WI38 (cell line): ENCODE measurements around the gene ASH1L.
"Not testable (repeated sequence)": the region's sequence is repeated elsewhere in the genome, so short reads cannot be mapped to it uniquely, and the experiment has no call there.

Source experiments
- H3K4me3 ChIP-seq: 2 replicates; pipeline ENCODE4 v1.5.1; 2011; ENCODE audit warnings: low read depth, mild to moderate bottlenecking, control low read depth, low read length
- TF ChIP-seq, protein P1 (sequence below): IDR thresholded peaks from 2 replicates; pipeline ENCODE4 v1.5.1; 2012; ENCODE audit warnings: low read depth, mild to moderate bottlenecking, control low read depth, low read length

ASH1L gene

DNA sequence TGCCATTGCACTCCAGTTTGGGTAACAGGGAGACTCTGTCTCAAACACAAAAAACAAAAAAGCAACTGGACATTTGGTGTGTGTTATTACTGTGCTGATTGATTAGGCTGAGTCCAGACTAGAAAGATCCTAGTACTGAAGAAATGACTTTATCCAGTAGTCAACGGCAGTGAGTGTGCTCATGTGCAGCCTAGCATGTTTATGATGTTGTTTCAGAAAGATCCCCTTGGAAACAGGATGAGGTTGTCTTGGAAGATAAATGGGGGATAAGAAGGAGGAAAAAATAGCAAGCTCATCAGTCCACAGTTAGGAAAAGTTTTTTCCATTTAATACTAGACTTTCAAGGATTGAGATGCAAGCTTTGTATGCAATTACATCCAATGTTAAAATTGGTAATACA lies 227.6 kb downstream of the ASH1L start:
- H3K4me3 ChIP-seq = no peak overlapping the region
- TF ChIP-seq, protein P1, sequence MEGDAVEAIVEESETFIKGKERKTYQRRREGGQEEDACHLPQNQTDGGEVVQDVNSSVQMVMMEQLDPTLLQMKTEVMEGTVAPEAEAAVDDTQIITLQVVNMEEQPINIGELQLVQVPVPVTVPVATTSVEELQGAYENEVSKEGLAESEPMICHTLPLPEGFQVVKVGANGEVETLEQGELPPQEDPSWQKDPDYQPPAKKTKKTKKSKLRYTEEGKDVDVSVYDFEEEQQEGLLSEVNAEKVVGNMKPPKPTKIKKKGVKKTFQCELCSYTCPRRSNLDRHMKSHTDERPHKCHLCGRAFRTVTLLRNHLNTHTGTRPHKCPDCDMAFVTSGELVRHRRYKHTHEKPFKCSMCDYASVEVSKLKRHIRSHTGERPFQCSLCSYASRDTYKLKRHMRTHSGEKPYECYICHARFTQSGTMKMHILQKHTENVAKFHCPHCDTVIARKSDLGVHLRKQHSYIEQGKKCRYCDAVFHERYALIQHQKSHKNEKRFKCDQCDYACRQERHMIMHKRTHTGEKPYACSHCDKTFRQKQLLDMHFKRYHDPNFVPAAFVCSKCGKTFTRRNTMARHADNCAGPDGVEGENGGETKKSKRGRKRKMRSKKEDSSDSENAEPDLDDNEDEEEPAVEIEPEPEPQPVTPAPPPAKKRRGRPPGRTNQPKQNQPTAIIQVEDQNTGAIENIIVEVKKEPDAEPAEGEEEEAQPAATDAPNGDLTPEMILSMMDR = no peak

DNA sequence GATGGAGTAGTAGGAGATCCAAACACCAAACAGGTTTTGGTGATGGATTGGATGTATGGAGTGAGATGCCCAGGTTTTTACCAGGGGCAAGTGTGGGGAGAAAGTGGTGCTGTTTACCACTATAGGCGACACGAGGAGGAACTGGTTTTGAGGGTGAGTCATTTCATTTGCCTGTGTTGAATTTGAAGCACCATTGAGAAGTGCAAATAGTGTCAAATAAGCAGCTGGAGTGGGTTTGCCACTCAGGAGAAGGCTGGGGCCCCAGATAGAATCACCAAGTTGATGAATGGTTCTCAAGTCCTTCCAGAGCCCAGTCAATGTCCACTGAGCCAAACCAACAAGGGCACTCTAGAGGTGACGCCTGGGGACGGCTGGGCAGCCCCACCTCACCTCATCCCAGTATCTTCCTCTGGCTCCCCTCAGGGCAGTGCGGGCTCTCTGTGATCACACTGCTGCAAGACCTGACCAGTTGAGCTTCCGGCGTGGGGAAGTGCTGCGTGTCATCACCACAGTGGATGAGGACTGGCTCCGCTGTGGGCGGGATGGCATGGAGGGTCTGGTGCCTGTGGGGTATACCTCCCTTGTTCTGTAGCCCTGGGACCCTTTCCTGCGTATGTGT lies 232.5 kb downstream of the ASH1L start:
- TF ChIP-seq, protein P1 = no peak
- no peak overlapping the region for H3K4me3 ChIP-seq

DNA sequence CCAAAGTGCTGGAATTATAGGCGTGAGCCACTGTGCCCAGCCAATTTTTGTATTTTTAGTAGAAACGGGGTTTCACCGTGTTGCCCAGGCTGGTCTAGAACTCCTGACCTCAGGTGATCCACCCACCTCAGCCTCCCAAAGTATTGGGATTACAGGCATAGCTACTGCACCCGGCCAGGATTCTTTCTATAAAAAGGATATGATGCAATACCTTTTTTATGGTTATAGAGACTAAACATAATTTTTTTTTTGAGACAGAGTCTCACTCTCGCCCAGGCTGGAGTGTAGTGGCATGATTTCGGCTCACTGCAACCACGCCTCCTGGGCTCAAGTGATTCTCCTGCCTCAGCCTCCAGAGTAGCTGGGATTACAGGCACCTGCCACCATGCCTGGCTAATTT lies 233.7 kb downstream of the ASH1L start:
- H3K4me3 ChIP-seq = not testable (repeated sequence)

DNA sequence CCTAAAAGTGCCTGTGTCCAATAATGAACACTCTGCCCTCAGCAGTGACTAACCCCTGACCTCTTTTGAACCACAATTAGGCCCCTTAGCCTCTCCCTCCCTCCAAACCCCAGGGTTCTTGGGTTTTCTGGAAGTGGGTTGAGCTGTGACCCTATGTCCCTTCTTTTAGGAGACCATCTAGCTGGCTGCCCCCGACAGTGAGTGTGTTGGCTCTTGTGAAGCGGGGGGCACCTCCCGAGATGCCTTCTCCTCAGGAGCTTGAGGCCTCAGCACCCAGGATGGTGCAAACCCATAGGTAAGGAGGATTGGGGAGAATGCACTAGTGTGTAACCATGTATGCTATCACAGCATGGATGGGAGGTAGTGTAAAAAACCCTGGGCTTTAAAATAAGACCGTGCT lies 234.6 kb downstream of the ASH1L start:
- TF ChIP-seq, protein P1 = no peak
- H3K4me3 ChIP-seq = no peak overlapping the region

DNA sequence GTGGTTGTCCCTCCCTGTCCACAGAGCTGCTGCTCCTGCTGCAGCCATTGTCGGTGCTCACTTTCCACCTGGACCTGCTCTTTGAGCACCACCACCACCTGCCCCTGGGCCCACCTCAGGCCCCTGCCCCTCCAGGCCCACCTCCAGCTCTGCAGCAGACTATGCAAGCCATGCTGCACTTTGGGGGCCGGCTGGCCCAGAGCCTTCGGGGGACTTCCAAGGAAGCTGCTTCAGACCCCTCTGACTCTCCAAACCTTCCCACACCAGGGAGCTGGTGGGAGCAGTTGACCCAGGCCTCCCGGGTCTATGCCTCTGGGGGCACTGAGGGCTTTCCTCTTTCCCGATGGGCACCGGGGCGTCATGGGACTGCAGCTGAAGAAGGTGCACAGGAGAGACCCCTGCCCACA lies 236.0 kb downstream of the ASH1L start:
- TF ChIP-seq, protein P1 = no peak

DNA sequence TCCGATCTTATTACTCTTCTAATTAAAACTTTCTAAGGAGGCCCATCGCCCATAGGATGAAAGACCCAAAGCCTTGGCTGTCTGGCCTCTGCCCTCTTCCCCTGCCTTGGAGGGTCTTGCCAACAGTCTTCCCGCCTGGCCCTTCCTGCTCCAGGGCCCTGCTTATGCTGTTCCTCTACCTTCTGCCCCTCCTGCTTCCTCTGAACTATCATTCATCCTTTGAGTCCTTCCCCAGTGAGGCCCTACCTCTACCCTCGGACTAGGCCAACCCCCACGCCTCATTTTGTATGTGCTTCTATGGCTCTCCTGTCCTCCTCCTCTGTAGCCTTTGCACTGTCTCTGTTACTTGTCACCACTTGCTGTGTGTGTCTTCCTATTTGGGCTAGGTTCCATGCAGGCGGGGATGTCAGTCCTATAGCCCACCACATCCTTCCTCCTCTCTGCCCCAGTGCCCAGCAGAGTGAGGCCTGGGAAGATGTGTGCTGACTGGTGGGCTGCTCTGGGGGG lies 236.5 kb downstream of the ASH1L start:
- no peak overlapping the region for H3K4me3 ChIP-seq
- TF ChIP-seq, protein P1 = no peak

More for the DNA sequence above, 236.0 kb downstream of the ASH1L start:
- H3K4me3 ChIP-seq = no peak overlapping the region

DNA sequence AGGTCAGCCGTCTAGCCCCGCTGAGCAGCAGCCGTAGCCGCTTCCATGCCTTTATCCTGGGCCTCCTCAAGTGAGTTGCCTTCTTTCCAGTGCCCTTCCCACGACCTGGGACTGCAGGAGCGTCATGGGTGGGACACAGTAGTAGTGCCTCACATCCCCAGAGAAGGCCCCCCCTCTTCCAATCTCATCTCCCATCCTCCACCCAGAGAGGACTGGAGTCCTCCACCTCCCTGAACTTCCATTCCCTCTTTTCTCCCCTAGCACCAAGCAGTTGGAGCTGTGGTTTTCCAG lies 237.1 kb downstream of the ASH1L start:
- peak overlapping the region; percentile 89 for H3K4me3 ChIP-seq
- TF ChIP-seq, protein P1 = no peak
